GM19438 (cell line): ENCODE results near the gene ZGPAT.

ENCODE experiments used
- ATAC-seq: cut with Tn5 transposase; IDR thresholded peaks from one replicate; pipeline ENCODE4 v1.9.1; 2021; ENCODE audit warnings: low read depth; ENCODE audit not compliant: unreplicated experiment

Gene ZGPAT

DNA sequence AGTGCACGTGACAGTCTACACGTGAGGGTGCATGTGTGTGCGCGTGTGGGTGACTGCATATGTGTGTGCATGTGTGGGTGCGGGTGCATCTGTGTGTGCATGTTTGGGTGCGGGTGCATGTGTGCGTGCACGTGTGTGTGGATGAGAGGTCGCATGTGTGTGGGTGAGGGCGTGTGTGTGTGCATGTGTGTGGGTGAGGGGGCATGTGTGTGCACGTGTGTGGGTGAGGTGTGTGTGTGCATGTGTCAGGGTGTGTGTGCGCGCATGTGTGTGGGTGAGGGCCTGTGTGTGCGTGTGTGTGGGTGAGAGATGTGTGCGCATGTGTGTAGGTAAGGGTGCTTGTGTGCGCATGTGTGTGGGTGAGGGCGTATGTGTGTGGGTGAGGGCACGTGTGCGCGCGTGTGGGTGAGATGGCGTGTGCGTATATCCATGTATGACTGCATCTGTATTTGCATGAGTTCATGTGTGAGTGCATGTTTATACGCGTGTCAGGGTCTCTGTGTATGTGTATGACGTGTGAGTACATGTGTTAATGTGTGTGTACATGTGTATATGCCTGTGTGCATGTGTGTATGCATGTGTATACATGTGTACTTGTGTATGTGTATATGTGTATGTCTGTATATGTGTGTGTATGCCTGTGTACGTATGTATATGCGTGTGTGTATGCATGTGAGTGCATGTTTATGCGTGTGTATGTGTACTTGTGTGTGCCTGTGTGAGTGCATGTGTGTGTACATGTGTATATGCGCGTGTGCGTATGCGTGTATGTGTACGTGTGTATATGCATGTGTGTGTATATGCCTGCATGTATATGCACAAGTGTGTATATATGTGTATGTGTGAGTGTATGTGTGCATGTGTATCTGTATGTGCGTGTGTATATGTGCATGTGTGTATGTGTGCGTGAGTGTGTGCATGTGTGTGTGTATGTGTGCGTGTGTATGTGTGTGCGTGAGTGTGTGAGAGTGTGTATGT, 24.6 kb downstream of the ZGPAT start:
- ATAC-seq: no peak

- ATAC-seq: no peak
Measured at GRCh38 chr20:63733117-63733516, 25.3 kb downstream of the ZGPAT start.

DNA sequence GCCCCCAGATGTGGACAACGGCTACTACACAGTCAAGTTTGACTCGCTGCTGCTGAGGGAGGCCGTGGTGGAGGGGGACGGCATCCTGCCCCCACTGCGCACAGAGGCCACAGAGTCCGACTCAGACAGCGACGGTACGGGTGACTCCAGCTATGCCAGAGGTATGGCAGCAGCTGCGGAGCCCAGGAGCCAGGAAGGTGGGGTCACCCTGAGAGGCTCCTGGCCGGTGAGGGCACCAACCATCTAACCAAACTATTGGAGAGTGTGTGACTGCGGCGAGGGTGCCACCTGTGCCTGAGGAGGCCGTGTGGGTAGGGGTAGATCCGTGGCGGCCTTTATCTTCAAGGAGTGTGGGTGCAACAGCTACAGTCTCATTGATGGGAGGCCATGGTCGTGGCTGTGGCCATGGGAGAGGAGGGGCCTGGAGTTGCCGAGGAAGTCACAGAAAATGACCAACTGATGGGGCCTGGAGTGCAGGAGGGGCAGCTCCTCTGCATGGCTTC, 25.8 kb downstream of the ZGPAT start:
- no peak for ATAC-seq

GRCh38 chr20:63734111-63734945, 26.5 kb downstream of the ZGPAT start:
- ATAC-seq: no peak

GRCh38 chr20:63734946-63735858, 27.4 kb downstream of the ZGPAT start:
- no peak for ATAC-seq

DNA sequence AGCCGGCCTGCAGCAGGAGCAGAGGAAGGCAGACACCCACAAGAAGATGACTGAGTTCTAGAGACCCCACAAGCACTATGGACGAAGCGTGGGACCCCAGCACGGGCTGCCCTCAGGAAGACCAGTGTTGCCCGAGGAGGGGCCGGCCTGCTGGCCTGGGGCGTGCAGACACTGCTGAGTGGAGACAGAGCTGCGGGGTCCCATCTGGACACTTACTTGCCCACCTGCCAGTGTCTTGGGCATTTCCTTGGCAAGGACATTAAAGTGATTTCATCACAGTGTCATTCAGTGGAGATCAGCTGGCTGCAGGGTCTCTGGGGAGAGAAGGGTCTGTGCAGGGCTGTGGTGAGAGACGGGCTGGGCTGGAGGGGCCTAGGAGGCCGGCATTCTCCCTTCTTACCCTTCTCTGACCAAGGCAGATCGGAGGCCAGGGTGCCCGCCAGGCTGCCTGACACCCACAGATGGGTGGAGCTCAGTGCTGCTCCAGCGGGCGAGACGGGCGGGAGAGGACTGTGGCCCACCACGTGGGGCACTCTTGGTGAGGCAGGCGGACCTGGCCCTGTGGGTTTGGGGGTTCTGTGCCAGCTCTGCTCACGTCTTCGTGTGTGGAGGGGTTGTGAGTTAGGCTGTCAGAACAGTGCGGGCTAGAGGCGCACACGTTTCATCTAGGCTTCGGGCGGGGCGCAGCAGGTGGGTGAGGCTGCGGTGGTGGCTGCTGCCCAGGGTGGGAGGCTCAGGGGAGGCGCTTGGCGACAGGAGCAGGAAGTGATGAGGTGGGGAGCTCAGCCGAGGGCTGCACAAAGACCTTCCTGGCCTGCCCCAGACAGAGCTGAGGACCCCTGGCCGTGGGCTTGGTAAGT, 28.2 kb downstream of the ZGPAT start, which contains the start of gene LIME1:
LIME1 (plus strand) TSS at position 806 of the 860 bp plus-strand sequence. CDS start 886 bp downstream, outside the sequence.
- no peak for ATAC-seq

DNA sequence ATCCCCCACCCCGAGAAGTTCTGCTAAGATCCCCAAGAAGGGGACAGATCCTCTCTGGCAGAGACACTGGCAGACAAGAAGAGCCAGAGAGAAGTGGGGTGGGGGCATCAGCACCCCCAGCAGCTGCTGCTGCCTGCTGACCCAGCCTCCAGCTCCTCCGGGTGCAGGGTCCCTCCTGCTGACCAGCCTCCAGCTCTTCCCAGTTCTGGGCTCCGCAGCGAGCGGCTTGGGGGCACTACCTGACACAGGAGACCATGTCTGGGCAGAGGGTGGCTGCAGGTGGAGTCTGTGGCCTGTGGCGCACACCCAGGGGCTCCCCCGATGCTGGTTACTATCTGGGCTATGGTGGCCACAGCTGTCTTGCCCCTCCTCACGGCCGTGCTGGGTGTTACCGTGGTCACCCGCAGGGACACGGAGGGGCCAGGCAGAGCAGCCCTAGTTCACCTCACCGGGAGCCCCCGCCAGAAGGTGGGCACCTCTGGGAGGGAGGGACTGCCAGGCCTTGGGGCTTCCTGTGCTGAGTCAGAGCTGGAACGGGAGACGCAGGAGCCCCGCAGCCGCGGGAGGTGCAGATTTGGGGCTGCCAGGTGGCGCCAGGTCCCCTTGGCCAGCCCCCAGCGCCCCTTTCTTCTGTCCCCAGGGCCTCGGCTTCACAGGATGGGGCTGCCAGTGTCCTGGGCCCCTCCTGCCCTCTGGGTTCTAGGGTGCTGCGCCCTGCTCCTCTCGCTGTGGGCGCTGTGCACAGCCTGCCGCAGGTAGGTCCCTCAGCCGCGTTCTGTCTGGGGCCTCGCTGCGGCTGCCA, 29.3 kb downstream of the ZGPAT start:
- no peak for ATAC-seq

- ATAC-seq: no peak
Measured at GRCh38 chr20:63737695-63737944, 29.8 kb downstream of the ZGPAT start.

DNA sequence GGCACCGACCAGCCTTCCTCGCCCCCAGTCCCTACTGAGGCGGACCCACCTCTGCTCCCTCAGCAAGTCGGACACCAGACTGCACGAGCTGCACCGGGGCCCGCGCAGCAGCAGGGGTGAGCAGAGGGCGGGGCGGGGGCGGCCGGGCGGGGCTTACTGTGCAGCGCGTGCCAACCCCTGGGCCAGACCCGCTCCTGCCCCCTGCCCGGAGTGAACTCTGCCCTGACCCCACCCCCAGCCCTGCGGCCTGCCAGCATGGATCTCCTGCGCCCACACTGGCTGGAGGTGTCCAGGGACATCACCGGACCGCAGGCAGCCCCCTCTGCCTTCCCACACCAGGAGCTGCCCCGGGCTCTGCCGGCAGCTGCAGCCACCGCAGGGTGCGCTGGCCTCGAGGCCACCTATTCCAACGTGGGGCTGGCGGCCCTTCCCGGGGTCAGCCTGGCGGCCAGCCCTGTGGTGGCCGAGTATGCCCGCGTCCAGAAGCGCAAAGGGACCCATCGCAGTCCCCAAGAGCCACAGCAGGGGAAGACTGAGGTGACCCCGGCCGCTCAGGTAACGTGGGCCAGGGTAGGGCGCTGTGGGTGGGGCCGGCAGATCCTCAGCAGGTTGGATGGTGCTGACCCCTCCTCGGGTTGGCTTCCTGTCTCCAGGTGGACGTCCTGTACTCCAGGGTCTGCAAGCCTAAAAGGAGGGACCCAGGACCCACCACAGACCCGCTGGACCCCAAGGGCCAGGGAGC, 30.3 kb downstream of the ZGPAT start:
- no peak for ATAC-seq

DNA sequence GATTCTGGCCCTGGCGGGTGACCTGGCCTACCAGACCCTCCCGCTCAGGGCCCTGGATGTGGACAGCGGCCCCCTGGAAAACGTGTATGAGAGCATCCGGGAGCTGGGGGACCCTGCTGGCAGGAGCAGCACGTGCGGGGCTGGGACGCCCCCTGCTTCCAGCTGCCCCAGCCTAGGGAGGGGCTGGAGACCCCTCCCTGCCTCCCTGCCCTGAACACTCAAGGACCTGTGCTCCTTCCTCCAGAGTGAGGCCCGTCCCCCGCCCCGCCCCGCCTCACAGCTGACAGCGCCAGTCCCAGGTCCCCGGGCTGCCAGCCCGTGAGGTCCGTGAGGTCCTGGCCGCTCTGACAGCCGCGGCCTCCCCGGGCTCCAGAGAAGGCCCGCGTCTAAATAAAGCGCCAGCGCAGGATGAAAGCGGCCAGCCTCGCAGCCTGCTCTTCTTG, 30.9 kb downstream of the ZGPAT start:
- ATAC-seq: no peak

DNA sequence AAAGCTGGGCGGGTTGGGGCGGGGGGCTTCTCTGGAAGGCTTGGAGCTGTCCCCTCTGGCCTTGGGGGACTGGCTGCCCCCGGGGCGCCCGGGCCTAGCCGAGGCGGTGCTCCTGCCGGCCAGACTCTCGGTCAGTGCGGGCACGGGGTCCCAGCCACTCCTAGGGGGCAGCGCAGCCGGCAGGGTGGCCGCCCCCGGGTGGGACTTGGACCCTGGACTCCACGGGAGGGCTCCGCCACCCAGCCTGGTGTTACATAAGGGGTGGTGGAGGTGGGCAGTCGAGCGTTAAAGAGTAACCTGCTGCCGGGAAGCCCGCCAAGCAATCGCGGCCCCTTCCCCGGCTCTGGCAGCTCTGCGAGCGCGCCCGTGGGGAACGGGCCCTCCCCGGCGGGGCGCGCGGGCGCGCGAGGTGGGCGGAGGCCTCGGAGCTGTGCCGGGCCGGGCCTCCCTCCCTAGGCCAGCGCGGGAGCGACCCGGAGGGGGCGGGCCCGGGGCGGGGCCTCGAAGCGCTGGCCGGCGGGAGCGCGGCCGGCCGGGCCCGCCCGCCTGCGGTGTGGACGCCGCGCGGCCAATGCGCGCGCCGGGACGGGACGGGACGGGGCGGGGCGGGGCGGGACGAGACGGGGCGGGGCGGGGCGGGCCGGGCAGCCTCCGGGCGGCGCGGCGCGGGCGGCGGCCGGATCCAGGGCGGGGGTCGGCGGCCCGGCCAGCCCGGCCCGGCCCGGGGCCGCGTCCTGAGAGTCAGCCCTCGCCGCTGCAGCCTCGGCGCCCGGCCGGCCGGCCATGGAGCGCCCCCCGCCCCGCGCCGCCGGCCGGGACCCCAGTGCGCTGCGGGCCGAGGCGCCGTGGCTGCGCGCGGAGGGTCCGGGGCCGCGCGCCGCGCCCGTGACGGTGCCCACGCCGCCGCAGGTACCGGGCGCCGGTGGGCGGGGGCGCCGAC, 31.6 kb downstream of the ZGPAT start, which contains the start of gene SLC2A4RG:
SLC2A4RG (plus strand) TSS at position 647 of the 940 bp plus-strand sequence; CDS start at position 784, 137 bp downstream.
- ATAC-seq: no peak

DNA sequence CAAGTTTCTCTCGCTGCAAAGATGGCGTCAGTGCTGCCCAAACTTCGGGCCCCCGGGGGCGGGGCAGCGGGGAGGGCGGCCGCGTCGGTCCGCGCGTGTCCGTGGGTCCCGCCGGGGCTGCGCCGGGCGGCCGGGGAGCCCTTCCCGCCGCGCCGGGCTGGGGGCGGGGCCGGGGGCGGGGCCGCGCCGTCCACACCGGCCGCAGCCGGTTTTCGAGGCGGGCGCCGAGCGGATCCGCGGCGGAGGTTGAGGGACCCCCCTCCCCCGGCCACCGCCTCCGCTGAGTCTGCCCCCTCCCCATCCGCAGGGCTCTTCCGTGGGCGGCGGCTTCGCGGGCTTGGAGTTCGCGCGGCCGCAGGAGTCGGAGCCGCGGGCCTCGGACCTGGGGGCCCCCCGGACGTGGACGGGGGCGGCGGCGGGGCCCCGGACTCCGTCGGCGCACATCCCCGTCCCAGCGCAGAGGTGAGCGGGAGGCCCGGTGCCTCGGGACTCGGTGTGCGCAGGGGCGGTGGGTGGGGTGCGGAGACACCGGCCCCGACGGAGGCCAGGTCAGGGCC, 32.3 kb downstream of the ZGPAT start:
- ATAC-seq: no peak

DNA sequence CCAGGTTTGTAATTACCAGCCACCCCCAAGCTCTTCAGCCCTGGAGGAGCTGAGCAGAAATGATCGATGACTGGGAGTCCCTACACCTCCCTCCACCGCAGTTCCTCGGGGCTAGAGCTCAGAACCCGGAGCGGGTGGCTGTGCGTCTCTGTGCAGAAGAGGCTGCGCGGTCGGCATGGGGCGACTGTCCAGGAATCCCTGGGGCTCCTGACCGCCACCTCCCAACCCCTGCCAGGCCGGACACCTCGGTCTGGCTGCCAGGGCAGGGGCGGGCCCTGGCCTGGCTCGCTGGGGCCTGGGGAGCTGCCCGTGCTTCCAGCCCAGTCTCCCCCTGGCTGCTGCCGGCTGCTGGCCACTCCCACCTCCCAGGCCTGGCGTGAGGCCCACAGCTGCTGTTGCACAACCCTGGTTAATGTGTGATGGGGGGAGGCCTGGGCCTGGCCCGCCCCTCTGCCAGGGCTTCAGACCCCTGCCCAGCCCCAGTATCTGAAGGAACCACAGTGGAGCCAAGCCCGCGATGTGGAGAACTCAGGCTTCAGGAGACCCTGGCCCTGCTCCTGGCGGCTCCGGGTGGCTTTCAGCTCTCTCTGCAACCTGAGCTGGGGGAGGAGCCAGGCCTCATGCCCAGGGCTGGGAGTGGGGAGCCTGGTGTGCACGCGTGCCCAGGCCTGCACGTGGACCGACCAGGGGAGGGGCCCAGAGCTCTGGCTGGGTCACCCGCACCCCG, 33.0 kb downstream of the ZGPAT start:
- ATAC-seq: no peak

GRCh38 chr20:63741354-63741675, 33.5 kb downstream of the ZGPAT start:
- no peak for ATAC-seq

- ATAC-seq: no peak
Measured at GRCh38 chr20:63741676-63742380, 34.0 kb downstream of the ZGPAT start.
